HG02973 (cell line): ENCODE data around the gene CXCL5.

Experiments used
- ATAC-seq: cut with Tn5 transposase; IDR thresholded peaks from one replicate; pipeline ENCODE4 v1.9.1; 2021; ENCODE audit warnings: moderate library complexity; ENCODE audit not compliant: unreplicated experiment

Gene CXCL5

GRCh38 chr4:73998040-73999011, at the start of gene CXCL5:
Gene CXCL5, minus strand, starts transcription at chr4:73998677. Its CDS starts 96 bp downstream, at chr4:73998581.
- ATAC-seq = no peak

GRCh38 chr4:74047152-74047551, 48.7 kb upstream of the CXCL5 start:
- ATAC-seq = no peak

DNA sequence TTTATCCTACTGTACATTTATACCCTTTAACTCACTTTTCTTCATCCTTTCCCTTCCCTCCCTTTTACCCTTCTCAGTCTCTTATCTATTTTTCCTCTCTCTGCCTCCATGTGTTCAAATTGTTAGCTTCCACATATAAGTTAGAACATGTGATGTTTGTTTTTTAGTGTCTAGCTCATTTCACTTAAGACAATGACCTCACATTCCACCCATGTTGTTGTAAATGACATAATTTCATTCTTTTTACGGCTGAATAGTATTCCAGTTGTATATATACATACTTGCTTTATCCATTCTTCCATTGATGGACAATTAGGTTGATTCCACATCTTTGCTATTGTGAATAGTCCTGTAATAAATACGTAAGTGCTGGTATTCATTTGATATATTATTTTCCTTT, 47.3 kb upstream of the CXCL5 start:
- no peak for ATAC-seq

- ATAC-seq = no peak
Observed at GRCh38 chr4:74045247-74045646, 46.8 kb upstream of the CXCL5 start.

DNA sequence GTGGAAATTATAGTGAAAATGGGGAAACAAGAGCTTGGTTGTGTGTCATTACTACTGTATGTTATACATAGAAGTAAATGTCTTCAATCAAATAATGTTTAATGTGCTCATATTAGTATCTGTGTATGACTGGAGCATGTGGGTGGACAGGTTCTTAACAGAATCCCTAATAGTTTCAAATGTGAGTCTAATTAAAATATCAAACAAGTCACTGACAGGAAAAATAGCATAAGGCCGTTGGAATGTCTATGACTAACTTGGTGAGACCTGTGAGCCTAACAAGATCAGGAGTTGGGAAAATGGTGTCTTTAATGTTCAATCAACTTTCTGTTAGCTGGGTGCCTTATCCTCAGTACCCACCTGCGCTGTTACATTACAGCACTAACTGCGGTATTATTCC, 46.2 kb upstream of the CXCL5 start:
- no peak for ATAC-seq

DNA sequence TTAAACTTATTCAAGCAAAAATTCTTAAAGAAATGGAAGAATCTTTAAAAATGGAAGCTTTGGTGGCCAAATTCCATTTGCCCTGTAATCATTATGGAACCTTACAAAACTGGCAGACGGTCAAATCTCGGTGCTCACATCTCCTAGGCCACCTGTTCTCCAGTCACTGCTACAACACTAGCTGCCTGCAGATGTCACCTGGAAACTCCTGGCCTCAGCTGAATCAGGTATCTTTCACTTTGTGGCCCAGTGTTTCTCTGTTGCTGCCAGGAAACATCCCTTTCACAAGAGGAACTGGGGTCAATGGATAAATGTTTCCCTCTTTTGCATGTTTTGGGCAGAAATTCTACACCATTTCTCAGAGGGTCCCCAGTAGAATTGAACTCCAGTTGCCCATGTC, 44.2 kb upstream of the CXCL5 start:
- ATAC-seq = no peak

GRCh38 chr4:74041418-74041817, 42.9 kb upstream of the CXCL5 start:
- no peak for ATAC-seq

GRCh38 chr4:74039315-74039763, 40.9 kb upstream of the CXCL5 start:
- ATAC-seq = no peak

DNA sequence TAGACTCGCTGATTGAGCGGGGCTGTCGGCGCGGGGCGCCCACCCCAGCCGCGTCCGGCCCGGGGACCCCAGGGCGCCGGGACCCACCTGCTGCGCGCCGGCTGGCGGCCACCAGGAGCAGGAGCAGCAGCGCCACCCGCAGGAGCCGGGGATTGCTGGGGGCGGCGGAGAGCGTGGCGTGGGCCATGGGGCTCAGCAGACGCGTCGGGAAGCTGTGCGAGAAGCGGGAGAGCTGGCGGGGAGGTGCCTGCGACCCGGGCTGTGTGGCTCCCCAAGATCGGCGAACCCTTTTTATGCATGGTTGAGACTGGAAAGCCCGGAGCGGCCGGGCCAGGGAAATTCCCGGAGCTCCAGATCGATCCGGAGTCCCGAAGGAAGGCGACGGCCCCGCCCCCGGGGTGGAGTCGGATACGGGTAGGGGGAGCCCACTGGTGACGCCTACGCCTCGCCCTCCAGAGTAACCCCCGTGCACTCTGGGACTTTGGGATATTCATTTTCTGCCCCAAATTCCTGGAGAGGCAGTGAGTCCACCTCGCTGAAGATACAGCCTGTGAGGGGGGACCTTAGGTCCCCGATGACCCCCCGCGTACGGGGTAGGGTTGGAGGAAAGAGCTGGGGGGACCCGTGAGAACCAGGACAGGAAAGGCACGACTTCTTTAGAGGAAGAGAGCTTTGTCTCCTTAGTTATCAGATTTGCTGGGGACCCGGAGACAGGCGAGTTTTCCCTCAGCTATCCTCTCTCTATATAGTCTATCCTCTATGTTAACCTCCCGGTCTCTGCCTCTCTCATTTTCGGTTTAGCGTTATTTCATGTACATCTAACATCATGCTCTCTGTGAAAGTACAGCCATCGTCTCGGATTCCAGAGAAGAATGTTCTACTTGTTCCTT, 40.2 kb upstream of the CXCL5 start, which contains the start of gene CXCL3:
TSS of gene CXCL3 (minus strand) at position 265 of the 890 bp plus-strand sequence. CDS start at position 187, 78 bp downstream.
- no peak for ATAC-seq

- ATAC-seq = no peak
Observed at GRCh38 chr4:74038086-74038424, 39.6 kb upstream of the CXCL5 start.

GRCh38 chr4:74037076-74037955, 38.8 kb upstream of the CXCL5 start:
- no peak for ATAC-seq

DNA sequence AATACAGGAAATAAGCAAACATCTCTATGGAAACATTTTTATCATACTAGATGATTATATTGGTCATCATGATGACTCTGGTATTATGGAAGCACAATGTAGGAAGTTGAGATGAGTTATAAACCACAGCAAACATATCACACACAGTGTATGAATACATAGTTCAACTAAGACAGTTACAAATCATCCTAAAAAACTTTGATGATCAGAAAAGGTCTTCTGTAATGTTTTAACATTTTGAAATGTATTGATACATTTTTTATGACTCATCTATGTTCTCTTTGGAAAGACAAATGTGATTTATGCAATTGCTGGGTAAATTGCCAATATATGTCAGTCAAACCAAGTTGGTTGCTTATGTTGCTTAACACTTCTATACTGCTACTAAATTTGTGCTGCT, 35.3 kb upstream of the CXCL5 start:
- no peak for ATAC-seq

DNA sequence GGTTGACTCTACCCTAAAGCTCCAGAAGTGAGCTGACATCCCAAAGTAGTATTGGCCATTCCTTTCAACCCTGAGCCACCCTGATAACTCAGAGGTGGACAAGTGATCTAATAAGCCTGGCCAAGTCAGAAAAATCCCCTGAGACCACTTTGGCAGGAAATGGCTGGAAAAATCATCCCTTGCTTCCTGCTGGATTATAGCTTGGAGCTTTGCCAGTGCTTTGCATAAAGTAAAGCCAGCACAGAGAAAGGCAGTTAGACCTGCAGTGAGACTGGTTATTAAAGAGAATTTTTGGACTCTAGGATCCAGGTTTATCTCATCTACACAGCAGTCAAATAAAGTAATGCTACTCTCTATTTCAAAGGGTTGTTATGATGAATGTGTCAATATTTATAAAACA, 33.6 kb upstream of the CXCL5 start:
- ATAC-seq = no peak

DNA sequence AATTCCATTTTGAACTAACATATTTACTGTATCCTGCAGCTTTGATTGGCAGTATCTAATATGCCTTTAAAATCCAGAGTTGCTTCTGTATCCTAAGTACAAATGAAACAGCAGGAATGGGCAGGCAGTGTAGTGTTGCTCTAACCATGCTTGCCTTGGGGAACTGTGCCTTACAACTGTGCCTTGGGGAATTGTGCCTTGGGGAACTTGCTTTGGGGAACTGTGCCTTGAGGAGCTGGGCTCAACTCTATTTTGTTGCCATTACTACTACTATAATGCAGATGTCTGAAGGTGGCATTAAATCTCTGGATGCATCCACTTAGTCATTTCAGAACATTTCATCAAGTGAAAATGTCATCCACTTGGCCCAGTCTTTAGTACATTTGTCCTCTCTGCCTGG, 33.1 kb upstream of the CXCL5 start:
- ATAC-seq = no peak

DNA sequence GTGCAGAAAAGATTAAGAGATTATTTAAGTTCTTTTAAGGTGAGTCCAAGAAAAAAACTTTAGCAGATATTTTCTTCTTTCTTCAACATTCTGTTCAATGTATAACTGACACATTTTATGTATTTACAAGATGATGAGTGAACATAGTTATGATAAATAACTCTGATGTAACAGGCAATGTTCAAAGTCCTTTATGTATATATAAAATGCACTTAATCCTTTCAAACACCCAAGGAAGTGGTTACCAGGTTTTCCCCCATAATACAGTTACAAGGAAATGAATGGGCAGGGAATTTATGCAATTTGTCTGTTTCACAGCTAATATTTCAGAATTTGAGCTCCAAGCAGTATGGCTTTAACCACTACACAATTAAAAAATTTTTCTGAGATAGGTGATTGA, 31.8 kb upstream of the CXCL5 start:
- ATAC-seq = no peak

DNA sequence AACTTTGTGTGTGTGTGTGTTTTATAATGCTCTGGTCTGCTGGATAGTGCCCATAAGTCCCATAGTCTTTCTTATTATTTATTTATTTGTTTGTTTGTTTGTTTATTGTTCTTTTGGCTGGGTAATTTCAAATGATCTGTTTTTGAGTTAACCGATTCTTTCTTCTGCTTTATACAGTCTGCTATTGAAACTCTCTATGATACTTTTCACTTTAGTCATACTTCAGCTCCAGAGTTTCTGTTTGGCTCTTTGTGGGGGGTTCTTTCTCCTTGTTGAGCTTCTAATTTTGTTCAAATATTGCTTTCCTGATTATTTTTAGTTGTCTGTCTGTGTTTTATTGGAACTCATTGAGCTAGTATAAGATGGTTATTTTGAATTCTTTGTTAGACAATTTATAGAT, 30.0 kb upstream of the CXCL5 start:
- ATAC-seq = no peak

GRCh38 chr4:74023709-74024108, 25.2 kb upstream of the CXCL5 start:
- ATAC-seq = no peak

GRCh38 chr4:74021601-74022000, 23.1 kb upstream of the CXCL5 start:
- no peak for ATAC-seq

DNA sequence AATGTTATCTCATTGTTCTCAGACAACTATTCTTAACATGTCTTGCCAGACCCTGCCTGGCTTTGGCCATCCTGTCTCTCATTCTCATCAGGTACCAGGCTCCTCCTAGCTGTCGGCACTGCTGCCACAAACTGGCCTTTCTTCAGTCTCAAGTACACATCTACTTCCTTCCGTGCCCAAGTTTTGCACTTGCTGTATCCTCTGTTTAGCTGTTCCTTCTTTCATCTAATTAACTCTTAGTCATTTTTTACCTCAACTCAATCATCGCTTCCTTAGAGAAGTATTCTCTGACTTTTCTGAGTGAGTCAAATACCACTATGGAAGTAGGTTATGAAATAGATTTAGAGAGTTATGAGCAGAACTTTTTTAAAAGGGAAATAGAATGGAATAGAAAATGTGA, 20.3 kb upstream of the CXCL5 start:
- ATAC-seq = no peak

- ATAC-seq = no peak
Observed at GRCh38 chr4:74018116-74018515, 19.6 kb upstream of the CXCL5 start.

GRCh38 chr4:74016068-74016467, 17.6 kb upstream of the CXCL5 start:
- ATAC-seq = no peak
